ENCODE results near the gene RNF125. TPM values are rescaled to one million over a fixed set of nuclear protein-coding genes. Genes with fewer than 3 reads are reported as not detected.

The RNF125 gene
- total and polyA plus RNA-seq, 2 experiments from 2014 or later = 11.4 to 29.2 TPM

GRCh38 chr18:31973929-31974546, 44.6 kb upstream of the RNF125 start:
- Mint-ChIP-seq H3K4me1 (peaks cover 4% of the 10 kb centered on the region), H3K9me3 (peaks cover 61% of the 10 kb centered on the region), H3K4me3 (no peak overlapping the region), H3K27ac (no peak overlapping the region), H3K36me3 (ENCODE audit: low read depth) (peaks cover 42% of the 10 kb centered on the region), H3K27me3 (ENCODE audit: insufficient read depth, low read depth, poor library complexity) (peaks cover 5% of the 10 kb centered on the region)
- H3K27me3 ChIP-seq (ENCODE audit: insufficient read depth) = no peaks in the 10 kb centered on the region
- H3K4me2 ChIP-seq = no peak overlapping the region
- peaks cover under 1% of the 10 kb centered on the region; the same call in 1 of the 2 replicates for H3K9me2 ChIP-seq (ENCODE audit: insufficient read depth)
- DNase-seq (ENCODE audit: low spot score) (peak; percentile 37), ATAC-seq (no peak)
- no peak overlapping the region for H3K4me3 ChIP-seq
- no peak overlapping the region for H3K27ac ChIP-seq (ENCODE audit: low read depth)
- no peak for TF ChIP-seq CTCF (conservative IDR thresholded peaks at IDR 0.05; ENCODE audit: low read depth in 2 of 2)
- no peak for TF ChIP-seq ZNF331 (CRISPR knock-in tag; IDR thresholded peaks at IDR 0.05; ENCODE audit: low read depth)
- TF ChIP-seq EZH2phosphoT487 (IDR thresholded peaks at IDR 0.05; ENCODE audit: unreplicated experiment) = no peak
- no peak for TF ChIP-seq JUNB (IDR thresholded peaks at IDR 0.05; ENCODE audit: unreplicated experiment)
- no peak for TF ChIP-seq EZH2 (IDR thresholded peaks at IDR 0.05; ENCODE audit: low read depth, unreplicated experiment)
- no peak for TF ChIP-seq ETS1 (IDR thresholded peaks at IDR 0.05)
- no peak for TF ChIP-seq POLR2AphosphoS5 (IDR thresholded peaks at IDR 0.05; ENCODE audit: low read depth)
- no peak for TF ChIP-seq CREB1 (CRISPR knock-in tag; IDR thresholded peaks at IDR 0.05; ENCODE audit: low read depth)
- no peak for TF ChIP-seq STAT1 (IDR thresholded peaks at IDR 0.05; ENCODE audit: unreplicated experiment)
- TF ChIP-seq ZNF114 (CRISPR knock-in tag; IDR thresholded peaks at IDR 0.05) = no peak
- no peak for TF ChIP-seq NANOG (IDR thresholded peaks at IDR 0.05; ENCODE audit: borderline replicate concordance)
- TF ChIP-seq, protein P1, sequence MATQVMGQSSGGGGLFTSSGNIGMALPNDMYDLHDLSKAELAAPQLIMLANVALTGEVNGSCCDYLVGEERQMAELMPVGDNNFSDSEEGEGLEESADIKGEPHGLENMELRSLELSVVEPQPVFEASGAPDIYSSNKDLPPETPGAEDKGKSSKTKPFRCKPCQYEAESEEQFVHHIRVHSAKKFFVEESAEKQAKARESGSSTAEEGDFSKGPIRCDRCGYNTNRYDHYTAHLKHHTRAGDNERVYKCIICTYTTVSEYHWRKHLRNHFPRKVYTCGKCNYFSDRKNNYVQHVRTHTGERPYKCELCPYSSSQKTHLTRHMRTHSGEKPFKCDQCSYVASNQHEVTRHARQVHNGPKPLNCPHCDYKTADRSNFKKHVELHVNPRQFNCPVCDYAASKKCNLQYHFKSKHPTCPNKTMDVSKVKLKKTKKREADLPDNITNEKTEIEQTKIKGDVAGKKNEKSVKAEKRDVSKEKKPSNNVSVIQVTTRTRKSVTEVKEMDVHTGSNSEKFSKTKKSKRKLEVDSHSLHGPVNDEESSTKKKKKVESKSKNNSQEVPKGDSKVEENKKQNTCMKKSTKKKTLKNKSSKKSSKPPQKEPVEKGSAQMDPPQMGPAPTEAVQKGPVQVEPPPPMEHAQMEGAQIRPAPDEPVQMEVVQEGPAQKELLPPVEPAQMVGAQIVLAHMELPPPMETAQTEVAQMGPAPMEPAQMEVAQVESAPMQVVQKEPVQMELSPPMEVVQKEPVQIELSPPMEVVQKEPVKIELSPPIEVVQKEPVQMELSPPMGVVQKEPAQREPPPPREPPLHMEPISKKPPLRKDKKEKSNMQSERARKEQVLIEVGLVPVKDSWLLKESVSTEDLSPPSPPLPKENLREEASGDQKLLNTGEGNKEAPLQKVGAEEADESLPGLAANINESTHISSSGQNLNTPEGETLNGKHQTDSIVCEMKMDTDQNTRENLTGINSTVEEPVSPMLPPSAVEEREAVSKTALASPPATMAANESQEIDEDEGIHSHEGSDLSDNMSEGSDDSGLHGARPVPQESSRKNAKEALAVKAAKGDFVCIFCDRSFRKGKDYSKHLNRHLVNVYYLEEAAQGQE (IDR thresholded peaks at IDR 0.05; ENCODE audit: unreplicated experiment) = no peak
- TF ChIP-seq, protein P2, sequence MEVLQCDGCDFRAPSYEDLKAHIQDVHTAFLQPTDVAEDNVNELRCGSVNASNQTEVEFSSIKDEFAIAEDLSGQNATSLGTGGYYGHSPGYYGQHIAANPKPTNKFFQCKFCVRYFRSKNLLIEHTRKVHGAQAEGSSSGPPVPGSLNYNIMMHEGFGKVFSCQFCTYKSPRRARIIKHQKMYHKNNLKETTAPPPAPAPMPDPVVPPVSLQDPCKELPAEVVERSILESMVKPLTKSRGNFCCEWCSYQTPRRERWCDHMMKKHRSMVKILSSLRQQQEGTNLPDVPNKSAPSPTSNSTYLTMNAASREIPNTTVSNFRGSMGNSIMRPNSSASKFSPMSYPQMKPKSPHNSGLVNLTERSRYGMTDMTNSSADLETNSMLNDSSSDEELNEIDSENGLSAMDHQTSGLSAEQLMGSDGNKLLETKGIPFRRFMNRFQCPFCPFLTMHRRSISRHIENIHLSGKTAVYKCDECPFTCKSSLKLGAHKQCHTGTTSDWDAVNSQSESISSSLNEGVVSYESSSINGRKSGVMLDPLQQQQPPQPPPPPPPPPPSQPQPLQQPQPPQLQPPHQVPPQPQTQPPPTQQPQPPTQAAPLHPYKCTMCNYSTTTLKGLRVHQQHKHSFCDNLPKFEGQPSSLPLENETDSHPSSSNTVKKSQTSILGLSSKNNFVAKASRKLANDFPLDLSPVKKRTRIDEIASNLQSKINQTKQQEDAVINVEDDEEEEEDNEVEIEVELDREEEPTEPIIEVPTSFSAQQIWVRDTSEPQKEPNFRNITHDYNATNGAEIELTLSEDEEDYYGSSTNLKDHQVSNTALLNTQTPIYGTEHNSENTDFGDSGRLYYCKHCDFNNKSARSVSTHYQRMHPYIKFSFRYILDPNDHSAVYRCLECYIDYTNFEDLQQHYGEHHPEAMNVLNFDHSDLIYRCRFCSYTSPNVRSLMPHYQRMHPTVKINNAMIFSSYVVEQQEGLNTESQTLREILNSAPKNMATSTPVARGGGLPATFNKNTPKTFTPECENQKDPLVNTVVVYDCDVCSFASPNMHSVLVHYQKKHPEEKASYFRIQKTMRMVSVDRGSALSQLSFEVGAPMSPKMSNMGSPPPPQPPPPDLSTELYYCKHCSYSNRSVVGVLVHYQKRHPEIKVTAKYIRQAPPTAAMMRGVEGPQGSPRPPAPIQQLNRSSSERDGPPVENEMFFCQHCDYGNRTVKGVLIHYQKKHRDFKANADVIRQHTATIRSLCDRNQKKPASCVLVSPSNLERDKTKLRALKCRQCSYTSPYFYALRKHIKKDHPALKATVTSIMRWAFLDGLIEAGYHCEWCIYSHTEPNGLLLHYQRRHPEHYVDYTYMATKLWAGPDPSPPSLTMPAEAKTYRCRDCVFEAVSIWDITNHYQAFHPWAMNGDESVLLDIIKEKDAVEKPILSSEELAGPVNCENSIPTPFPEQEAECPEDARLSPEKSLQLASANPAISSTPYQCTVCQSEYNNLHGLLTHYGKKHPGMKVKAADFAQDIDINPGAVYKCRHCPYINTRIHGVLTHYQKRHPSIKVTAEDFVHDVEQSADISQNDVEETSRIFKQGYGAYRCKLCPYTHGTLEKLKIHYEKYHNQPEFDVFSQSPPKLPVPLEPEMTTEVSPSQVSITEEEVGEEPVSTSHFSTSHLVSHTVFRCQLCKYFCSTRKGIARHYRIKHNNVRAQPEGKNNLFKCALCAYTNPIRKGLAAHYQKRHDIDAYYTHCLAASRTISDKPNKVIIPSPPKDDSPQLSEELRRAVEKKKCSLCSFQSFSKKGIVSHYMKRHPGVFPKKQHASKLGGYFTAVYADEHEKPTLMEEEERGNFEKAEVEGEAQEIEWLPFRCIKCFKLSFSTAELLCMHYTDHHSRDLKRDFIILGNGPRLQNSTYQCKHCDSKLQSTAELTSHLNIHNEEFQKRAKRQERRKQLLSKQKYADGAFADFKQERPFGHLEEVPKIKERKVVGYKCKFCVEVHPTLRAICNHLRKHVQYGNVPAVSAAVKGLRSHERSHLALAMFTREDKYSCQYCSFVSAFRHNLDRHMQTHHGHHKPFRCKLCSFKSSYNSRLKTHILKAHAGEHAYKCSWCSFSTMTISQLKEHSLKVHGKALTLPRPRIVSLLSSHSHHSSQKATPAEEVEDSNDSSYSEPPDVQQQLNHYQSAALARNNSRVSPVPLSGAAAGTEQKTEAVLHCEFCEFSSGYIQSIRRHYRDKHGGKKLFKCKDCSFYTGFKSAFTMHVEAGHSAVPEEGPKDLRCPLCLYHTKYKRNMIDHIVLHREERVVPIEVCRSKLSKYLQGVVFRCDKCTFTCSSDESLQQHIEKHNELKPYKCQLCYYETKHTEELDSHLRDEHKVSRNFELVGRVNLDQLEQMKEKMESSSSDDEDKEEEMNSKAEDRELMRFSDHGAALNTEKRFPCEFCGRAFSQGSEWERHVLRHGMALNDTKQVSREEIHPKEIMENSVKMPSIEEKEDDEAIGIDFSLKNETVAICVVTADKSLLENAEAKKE (CRISPR knock-in tag; IDR thresholded peaks at IDR 0.05) = no peak
- H3F3A ChIP-seq (replicated peaks; ENCODE audit: low read depth) = no peaks in the 10 kb centered on the region
- no peak overlapping the region for H2AFZ ChIP-seq
- H3K36me3 ChIP-seq (ENCODE audit: insufficient read depth) = no peaks in the 10 kb centered on the region; the same call in 1 of the 2 replicates
- H3K79me2 ChIP-seq (replicated peaks; ENCODE audit: insufficient read depth) = no peaks in the 10 kb centered on the region
- H3K4me1 ChIP-seq (ENCODE audit: insufficient read depth) = no peaks in the 10 kb centered on the region
- H4K20me1 ChIP-seq (replicated peaks; ENCODE audit: insufficient read depth) = no peaks in the 10 kb centered on the region

Data from GM23338 (cell line).